ENCODE results near the gene DNAJC12.

DNA sequence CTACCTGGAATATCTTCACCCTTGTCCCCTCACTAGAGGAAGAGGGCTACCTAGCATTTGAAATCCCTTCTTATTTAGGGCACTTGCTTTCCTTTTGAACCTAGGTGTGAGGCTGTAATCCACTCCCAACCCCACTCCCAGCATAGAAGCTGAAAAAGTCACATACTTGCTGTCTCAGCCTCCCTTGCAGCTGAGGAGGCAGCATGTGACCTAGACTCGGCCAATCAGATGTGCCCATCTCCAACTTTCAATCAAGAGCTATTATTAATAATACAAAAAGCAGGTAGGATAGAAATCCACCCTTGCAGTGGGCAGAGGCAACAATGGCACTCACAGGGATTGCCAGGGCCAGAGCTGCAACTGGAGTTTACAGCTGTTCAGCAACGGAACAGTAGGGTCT lies 70.7 kb downstream of the DNAJC12 start:
- TF ChIP-seq EZH2 (IDR thresholded peaks at IDR 0.05), result no peak
- TF ChIP-seq, protein P1, sequence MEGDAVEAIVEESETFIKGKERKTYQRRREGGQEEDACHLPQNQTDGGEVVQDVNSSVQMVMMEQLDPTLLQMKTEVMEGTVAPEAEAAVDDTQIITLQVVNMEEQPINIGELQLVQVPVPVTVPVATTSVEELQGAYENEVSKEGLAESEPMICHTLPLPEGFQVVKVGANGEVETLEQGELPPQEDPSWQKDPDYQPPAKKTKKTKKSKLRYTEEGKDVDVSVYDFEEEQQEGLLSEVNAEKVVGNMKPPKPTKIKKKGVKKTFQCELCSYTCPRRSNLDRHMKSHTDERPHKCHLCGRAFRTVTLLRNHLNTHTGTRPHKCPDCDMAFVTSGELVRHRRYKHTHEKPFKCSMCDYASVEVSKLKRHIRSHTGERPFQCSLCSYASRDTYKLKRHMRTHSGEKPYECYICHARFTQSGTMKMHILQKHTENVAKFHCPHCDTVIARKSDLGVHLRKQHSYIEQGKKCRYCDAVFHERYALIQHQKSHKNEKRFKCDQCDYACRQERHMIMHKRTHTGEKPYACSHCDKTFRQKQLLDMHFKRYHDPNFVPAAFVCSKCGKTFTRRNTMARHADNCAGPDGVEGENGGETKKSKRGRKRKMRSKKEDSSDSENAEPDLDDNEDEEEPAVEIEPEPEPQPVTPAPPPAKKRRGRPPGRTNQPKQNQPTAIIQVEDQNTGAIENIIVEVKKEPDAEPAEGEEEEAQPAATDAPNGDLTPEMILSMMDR (IDR thresholded peaks at IDR 0.05), result no peak
